Measurements from ENCODE around the gene TFE3.

TFE3 gene

GRCh38 chrX:49029876-49030275, 13.3 kb downstream of the TFE3 start:
- no peak for TF ChIP-seq CTCF (IDR thresholded peaks at IDR 0.05; ENCODE audit: extremely low read depth, missing control alignments)
- DNase-seq (ENCODE audit: low spot score) = no peak

- no peak for DNase-seq (ENCODE audit: low spot score)
- no peak for TF ChIP-seq CTCF (IDR thresholded peaks at IDR 0.05; ENCODE audit: extremely low read depth, missing control alignments)
Measured at GRCh38 chrX:49019599-49020249, 23.4 kb downstream of the TFE3 start.

- TF ChIP-seq CTCF (IDR thresholded peaks at IDR 0.05; ENCODE audit: extremely low read depth, missing control alignments) = no peak
- no peak for DNase-seq (ENCODE audit: low spot score)
Measured at GRCh38 chrX:49019050-49019449, 24.1 kb downstream of the TFE3 start.

GRCh38 chrX:49003696-49004095, 39.5 kb downstream of the TFE3 start:
- no peak for DNase-seq (ENCODE audit: low spot score)
- no peak for TF ChIP-seq CTCF (IDR thresholded peaks at IDR 0.05; ENCODE audit: extremely low read depth, missing control alignments)

GRCh38 chrX:49002091-49002935, 40.8 kb downstream of the TFE3 start, which contains the start of gene GRIPAP1:
TSS of gene GRIPAP1 (minus strand) at chrX:49002264. CDS start at chrX:49002229, 35 bp downstream.
- DNase-seq (ENCODE audit: low spot score) = peak; percentile 80
- no peak for TF ChIP-seq CTCF (IDR thresholded peaks at IDR 0.05; ENCODE audit: extremely low read depth, missing control alignments)

- DNase-seq (ENCODE audit: low spot score) = peak; percentile 34
- TF ChIP-seq CTCF (IDR thresholded peaks at IDR 0.05; ENCODE audit: extremely low read depth, missing control alignments) = no peak
Measured at GRCh38 chrX:49001521-49002090, 41.6 kb downstream of the TFE3 start.

GRCh38 chrX:49000636-49001035, 42.5 kb downstream of the TFE3 start:
- TF ChIP-seq CTCF (IDR thresholded peaks at IDR 0.05; ENCODE audit: extremely low read depth, missing control alignments) = no peak
- no peak for DNase-seq (ENCODE audit: low spot score)
